IMR-90 (cell line): ENCODE data around the gene ME1. TPM values are rescaled to one million over a fixed set of nuclear protein-coding genes. Genes with fewer than 3 reads are reported as not detected.
A peak's percentile ranks its signal among the peaks of the same experiment; 100 is the strongest.

ENCODE experiments used
- ATAC-seq: fragments of 200-7000 bp; cut with Tn5 transposase; 2 replicates; pipeline ENCODE4 v1.9.1; 2020; ENCODE audit warnings: low read depth, mild to moderate bottlenecking, moderate library complexity
- BruUV-seq: library from RNA; stranded (reverse); fragments of 400-500 nt; replicated peaks from 2 replicates; lab custom pipeline; 2021; lab: Mats Ljungman, UMichigan
- CTCF ChIA-PET: fragments of 300-600 bp; formaldehyde crosslinking; extraction: SDS; loops from one replicate; lab custom pipeline; 2021; ENCODE audit warnings: antibody characterized with exemption; lab: Yijun Ruan, JAX
- POLR2A ChIA-PET: fragments of 300-600 bp; sonication (Branson Sonifier 250); formaldehyde crosslinking; loops from one replicate; lab custom pipeline; 2022; ENCODE audit warnings: antibody characterized with exemption; ENCODE audit not compliant: unreplicated experiment; lab: Charles Lee
- DNase-seq: peaks from one replicate; pipeline ENCODE4 v3.0.0; 2013
- H2AFZ ChIP-seq: replicated peaks from 2 replicates; pipeline ENCODE3; 2013; ENCODE audit warnings: low read length, mild to moderate bottlenecking; ENCODE audit not compliant: poor library complexity
- H2AK5ac ChIP-seq: 2 replicates; pipeline ENCODE4 v1.6.1; 2013; ENCODE audit warnings: low read depth, low read length, inconsistent platforms
- H2AK9ac ChIP-seq: replicated peaks from 2 replicates; pipeline ENCODE3; 2013; ENCODE audit warnings: mild to moderate bottlenecking, low read depth, low read length, moderate library complexity; ENCODE audit not compliant: poor library complexity
- H2BK120ac ChIP-seq: 2 replicates; pipeline ENCODE4 v1.6.1; 2013; ENCODE audit warnings: low read depth, low read length, inconsistent platforms
- H2BK15ac ChIP-seq: 3 replicates; pipeline ENCODE4 v1.6.1; 2013; ENCODE audit warnings: low read depth, low read length, inconsistent platforms
- H2BK20ac ChIP-seq: 2 replicates; pipeline ENCODE4 v1.6.1; 2013; ENCODE audit warnings: low read depth, mild to moderate bottlenecking, inconsistent platforms, low read length, moderate library complexity
- H2BK5ac ChIP-seq: 2 replicates; pipeline ENCODE4 v1.6.1; 2013; ENCODE audit warnings: mild to moderate bottlenecking, low read depth, low read length, inconsistent platforms; ENCODE audit not compliant: poor library complexity, severe bottlenecking
- H3K14ac ChIP-seq: replicated peaks from 2 replicates; pipeline ENCODE4 v1.6.1; 2013; ENCODE audit warnings: low read depth, low read length, inconsistent platforms
- H3K18ac ChIP-seq: 2 replicates; pipeline ENCODE4 v1.6.1; 2013; ENCODE audit warnings: low read depth, low read length, control low read depth
- H3K23ac ChIP-seq: 2 replicates; pipeline ENCODE4 v1.6.1; 2013; ENCODE audit warnings: low read depth, low read length, inconsistent platforms
- H3K27ac ChIP-seq: 2 replicates; pipeline ENCODE4 v1.5.1; 2013; ENCODE audit warnings: mild to moderate bottlenecking, control low read depth, low read length; ENCODE audit not compliant: insufficient read depth
- H3K27me3 ChIP-seq: 2 replicates; pipeline ENCODE4 v1.6.1; 2013; ENCODE audit warnings: low read length; ENCODE audit not compliant: control insufficient read depth, insufficient read depth
- H3K36me3 ChIP-seq: 2 replicates; pipeline ENCODE4 v1.6.1; 2013; ENCODE audit warnings: low read length, mixed read lengths; ENCODE audit not compliant: control insufficient read depth, insufficient read depth
- H3K4ac ChIP-seq: 2 replicates; pipeline ENCODE4 v1.6.1; 2013; ENCODE audit warnings: low read depth, low read length, inconsistent platforms
- H3K4me1 ChIP-seq: 2 replicates; pipeline ENCODE4 v1.6.1; 2013; ENCODE audit warnings: low read length, mixed read lengths; ENCODE audit not compliant: control insufficient read depth, insufficient read depth
- H3K4me2 ChIP-seq: 2 replicates; pipeline ENCODE4 v1.6.1; 2013; ENCODE audit warnings: low read depth, mild to moderate bottlenecking, control low read depth, low read length, moderate library complexity
- H3K4me3 ChIP-seq: 2 replicates; pipeline ENCODE4 v1.5.1; 2013; ENCODE audit warnings: low read depth, mild to moderate bottlenecking, control low read depth, low read length, moderate library complexity; ENCODE audit not compliant: insufficient read depth
- H3K56ac ChIP-seq: 2 replicates; pipeline ENCODE4 v1.6.1; 2013; ENCODE audit warnings: low read length, inconsistent platforms; ENCODE audit not compliant: insufficient read depth; ENCODE audit errors: extremely low read depth
- H3K79me1 ChIP-seq, 2 experiments: 2 replicates each; pipeline ENCODE4 v1.6.1; 2013; ENCODE audit warnings: low read length in 2 of 2, inconsistent platforms in 1 of 2, low read depth in 1 of 2
- H3K9ac ChIP-seq: 2 replicates; pipeline ENCODE4 v1.6.1; 2013; ENCODE audit warnings: low read depth, low read length, control low read depth
- H3K9me1 ChIP-seq: 2 replicates; pipeline ENCODE4 v1.6.1; 2013; ENCODE audit warnings: low read length, inconsistent platforms; ENCODE audit not compliant: insufficient read depth
- H3K9me3 ChIP-seq: 2 replicates; pipeline ENCODE4 v1.6.1; 2013; ENCODE audit warnings: low read length; ENCODE audit not compliant: control insufficient read depth, insufficient read depth
- H4K20me1 ChIP-seq: 2 replicates; pipeline ENCODE4 v1.6.1; 2013; ENCODE audit warnings: low read length, inconsistent platforms; ENCODE audit not compliant: insufficient read depth
- H4K5ac ChIP-seq: 2 replicates; pipeline ENCODE4 v1.6.1; 2013; ENCODE audit warnings: mild to moderate bottlenecking, low read depth, low read length, control low read depth
- H4K8ac ChIP-seq, 2 experiments: 2 replicates each; pipeline ENCODE4 v1.6.1; 2013; ENCODE audit warnings: low read depth in 2 of 2, low read length in 2 of 2, control low read depth in 1 of 2, inconsistent platforms in 1 of 2
- H4K91ac ChIP-seq: 2 replicates; pipeline ENCODE4 v1.6.1; 2013; ENCODE audit warnings: low read depth, low read length, inconsistent platforms; ENCODE audit not compliant: insufficient read depth
- CEBPB ChIP-seq: IDR thresholded peaks from 2 replicates; pipeline ENCODE4 v1.6.1; 2012; ENCODE audit warnings: low read depth, low read length, improper control_type of control experiment
- FOS ChIP-seq: fragments of 150-350 bp; IDR thresholded peaks from 2 replicates; pipeline ENCODE4 v1.6.1; 2016; ENCODE audit warnings: low read depth, low read length
- MAFK ChIP-seq: IDR thresholded peaks from 2 replicates; pipeline ENCODE4 v1.6.1; 2012; ENCODE audit warnings: low read depth, low read length, improper control_type of control experiment
- MAZ ChIP-seq: IDR thresholded peaks from 2 replicates; pipeline ENCODE4 v1.6.1; 2012; ENCODE audit warnings: low read depth, mild to moderate bottlenecking, low read length, improper control_type of control experiment, moderate library complexity, borderline replicate concordance
- MXI1 ChIP-seq: IDR thresholded peaks from 2 replicates; pipeline ENCODE4 v1.6.1; 2012; ENCODE audit warnings: low read depth, mild to moderate bottlenecking, low read length, moderate library complexity, borderline replicate concordance
- NFE2L2 ChIP-seq: fragments of 150-350 bp; IDR thresholded peaks from 2 replicates; pipeline ENCODE4 v1.6.1; 2016; ENCODE audit warnings: low read depth, mild to moderate bottlenecking, low read length
- POLR2A ChIP-seq: IDR thresholded peaks from 2 replicates; pipeline ENCODE4 v1.6.1; 2012; ENCODE audit warnings: mild to moderate bottlenecking, low read depth, low read length
- RAD21 ChIP-seq: IDR thresholded peaks from 2 replicates; pipeline ENCODE4 v1.6.1; 2012; ENCODE audit warnings: low read length, improper control_type of control experiment
- RCOR1 ChIP-seq: IDR thresholded peaks from 2 replicates; pipeline ENCODE4 v1.6.1; 2012; ENCODE audit warnings: mild to moderate bottlenecking, low read length, improper control_type of control experiment; ENCODE audit not compliant: insufficient replicate concordance
- RFX5 ChIP-seq: IDR thresholded peaks from 2 replicates; pipeline ENCODE4 v1.8.0; 2012; ENCODE audit warnings: low read depth, mild to moderate bottlenecking, low read length, moderate library complexity
- SMC3 ChIP-seq: fragments of 150-350 bp; IDR thresholded peaks from 2 replicates; pipeline ENCODE4 v1.6.1; 2016; ENCODE audit warnings: low read depth, mild to moderate bottlenecking, antibody characterized with exemption, low read length, moderate library complexity
- WGBS, 2 experiments: methylation state at CpG; one replicate each; pipeline versions ENCODE4 v1.1.5 to v1.1.7; 2013; ENCODE audit warnings: missing lambda C conversion rate in 2 of 2; ENCODE audit not compliant: insufficient read length in 1 of 2; ENCODE audit errors: extremely low coverage in 2 of 2; 5-methylcytosine and 5-hydroxymethylcytosine counted together
- dilution Hi-C: fragments of 300-500 bp; cut with HindIII; formaldehyde crosslinking; loops from one replicate; pipeline ENCODE4 v1.14.3; 2018; ENCODE audit warnings: low sequenced_read_pairs; ENCODE audit not compliant: unreplicated experiment
- in situ Hi-C: fragments of 300-500 bp; cut with MboI; formaldehyde crosslinking; loops from 3 replicates; pipeline ENCODE4 v1.14.3; 2019; ENCODE audit warnings: low sequenced_read_pairs, inconsistent platforms, mixed read lengths
- intact Hi-C: fragments of 100-400 bp; cut with micrococcal nuclease; formaldehyde crosslinking; loops from 2 replicates; pipeline ENCODE4 v1.10.0; 2022
- polyA plus RNA-seq, 3 experiments: library from polyadenylated mRNA; depleted of rRNA; stranded (reverse); fragments of >200 nt; gene quantifications; 2 replicates each; pipeline ENCODE4 v1.2.3, GENCODE V29; 2012; ENCODE audit warnings: low replicate concordance in 1 of 3
- total RNA-seq: library from RNA; depleted of rRNA; stranded (reverse); fragments of >200 nt; gene quantifications from 2 replicates; pipeline ENCODE4 v1.2.3, GENCODE V29; 2012
- TF ChIP-seq, protein P1 (sequence below): fragments of 150-350 bp; IDR thresholded peaks from 2 replicates; pipeline ENCODE4 v1.6.1; 2016; ENCODE audit warnings: low read depth, mild to moderate bottlenecking, low read length, moderate library complexity, borderline replicate concordance
- TF ChIP-seq, protein P2 (sequence below): conservative IDR thresholded peaks from 2 replicates; pipeline ENCODE4 v1.5.1; 2012; ENCODE audit warnings: mild to moderate bottlenecking, low read depth, low read length, improper control_type of control experiment
- TF ChIP-seq, protein P3 (sequence below): fragments of 150-350 bp; IDR thresholded peaks from 2 replicates; pipeline ENCODE4 v1.6.1; 2017; ENCODE audit warnings: mild to moderate bottlenecking, antibody characterized with exemption, low read length, low read depth

The ME1 gene
- total and polyA plus RNA-seq, 2 of the 4 experiments (the other 2 are of a cell fraction), result 21.5 to 24.4 TPM

DNA sequence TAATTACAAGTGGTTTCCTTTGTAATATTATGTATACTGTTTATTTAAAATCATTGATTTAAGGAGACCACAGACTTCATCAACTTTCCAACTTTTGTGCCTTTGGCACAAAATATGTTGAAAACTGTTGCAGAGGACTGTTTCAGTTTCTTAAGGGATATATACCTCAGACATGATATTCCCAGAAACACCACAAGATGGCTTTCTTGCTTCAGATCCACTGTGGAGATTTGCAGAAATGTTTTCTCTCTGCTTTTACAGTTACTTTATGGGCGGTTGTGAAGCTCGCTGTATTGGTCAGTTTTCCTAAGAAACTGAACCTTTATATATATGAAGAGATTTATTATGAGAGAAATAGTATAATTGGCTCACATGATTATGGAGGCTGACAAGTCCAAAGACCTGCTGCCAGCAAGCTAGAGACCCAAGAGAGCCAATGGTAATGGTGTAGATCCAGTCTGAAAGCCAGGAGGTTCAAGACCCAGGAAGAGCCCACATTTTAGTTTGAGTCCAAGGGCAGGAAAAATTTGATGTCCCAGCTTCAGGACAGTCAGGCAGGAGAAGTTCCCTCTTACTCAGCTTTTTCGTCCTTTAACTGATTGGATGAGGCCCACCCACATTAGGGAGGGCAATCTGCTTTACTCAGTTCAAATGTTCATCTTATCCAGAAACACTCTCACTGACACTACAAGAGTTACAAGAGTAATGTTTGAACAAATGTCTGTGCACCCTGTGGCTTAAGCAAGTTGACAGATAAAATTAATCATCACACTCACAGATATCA is 12.8 kb downstream of the ME1 start:
- Histone ChIP-seq H3K9me3 (no peaks in the 10 kb centered on the region), H4K8ac (no peak overlapping the region), H3K4ac (no peak overlapping the region), H3K4me1 (0 out of 2 replicates have a peak, but pooled peaks cover 2% of the 10 kb centered on the region), H4K20me1 (peaks cover 6% of the 10 kb centered on the region; the same call in 1 of the 2 replicates), H2BK5ac (no peak overlapping the region), H3K27ac (no peak overlapping the region), H2BK15ac (no peak overlapping the region), H3K27me3 (no peaks in the 10 kb centered on the region), H2AK5ac (no peak overlapping the region), H2BK120ac (no peak overlapping the region), H3K18ac (no peak overlapping the region), H2AK9ac (no peak overlapping the region), H3K9ac (no peak overlapping the region), H4K91ac (no peak overlapping the region), H3K4me2 (no peak overlapping the region), H3K56ac (no peak overlapping the region), H3K79me1 (peaks cover 8 to 36% of the 10 kb centered on the region in 2 experiments), H3K9me1 (peaks cover 5% of the 10 kb centered on the region), H3K36me3 (no peaks in the 10 kb centered on the region), H4K5ac (no peak overlapping the region), H2BK20ac (no peak overlapping the region), H3K14ac (no peak overlapping the region), H3K4me3 (no peak overlapping the region), H3K23ac (no peak overlapping the region), H2AFZ (no peak overlapping the region)
- WGBS, 2 experiments, result no CpG with 5 or more reads among the region's 3 CpGs
- BruUV-seq, result no TSS peak
- POLR2A ChIA-PET, result no interaction called here
- peak; percentile 79 for DNase-seq
- dilution Hi-C loops, result no loop called here
- CTCF ChIA-PET, result interaction anchor here (0.6 to 6.7 kb wide), 13 partner anchors 9 to 351 kb away, joined by 3 to 71 read pairs (median 3); partner anchors contain the start of genes DOP1A, PRSS35 and UBE3D
- intact Hi-C loops, result loop anchor here (1.0 to 5.0 kb wide), 4 partner anchors 74 to 351 kb away; partner anchors contain the start of gene DOP1A
- ATAC-seq, result peak; percentile 93
- in situ Hi-C loops, result loop anchor here (5.0 kb wide), 1 partner anchor 99 kb away; no protein-coding TSS in a partner anchor
- TF ChIP-seq RFX5 (no peak), FOS (no peak), NFE2L2 (no peak), MXI1 (no peak), SMC3 (peak; percentile 77), RAD21 (peak; percentile 71), POLR2A (no peak), MAZ (no peak), RCOR1 (no peak), CEBPB (no peak), MAFK (no peak)
- TF ChIP-seq, protein P1, sequence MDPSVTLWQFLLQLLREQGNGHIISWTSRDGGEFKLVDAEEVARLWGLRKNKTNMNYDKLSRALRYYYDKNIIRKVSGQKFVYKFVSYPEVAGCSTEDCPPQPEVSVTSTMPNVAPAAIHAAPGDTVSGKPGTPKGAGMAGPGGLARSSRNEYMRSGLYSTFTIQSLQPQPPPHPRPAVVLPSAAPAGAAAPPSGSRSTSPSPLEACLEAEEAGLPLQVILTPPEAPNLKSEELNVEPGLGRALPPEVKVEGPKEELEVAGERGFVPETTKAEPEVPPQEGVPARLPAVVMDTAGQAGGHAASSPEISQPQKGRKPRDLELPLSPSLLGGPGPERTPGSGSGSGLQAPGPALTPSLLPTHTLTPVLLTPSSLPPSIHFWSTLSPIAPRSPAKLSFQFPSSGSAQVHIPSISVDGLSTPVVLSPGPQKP, result no peak
- TF ChIP-seq, protein P2, sequence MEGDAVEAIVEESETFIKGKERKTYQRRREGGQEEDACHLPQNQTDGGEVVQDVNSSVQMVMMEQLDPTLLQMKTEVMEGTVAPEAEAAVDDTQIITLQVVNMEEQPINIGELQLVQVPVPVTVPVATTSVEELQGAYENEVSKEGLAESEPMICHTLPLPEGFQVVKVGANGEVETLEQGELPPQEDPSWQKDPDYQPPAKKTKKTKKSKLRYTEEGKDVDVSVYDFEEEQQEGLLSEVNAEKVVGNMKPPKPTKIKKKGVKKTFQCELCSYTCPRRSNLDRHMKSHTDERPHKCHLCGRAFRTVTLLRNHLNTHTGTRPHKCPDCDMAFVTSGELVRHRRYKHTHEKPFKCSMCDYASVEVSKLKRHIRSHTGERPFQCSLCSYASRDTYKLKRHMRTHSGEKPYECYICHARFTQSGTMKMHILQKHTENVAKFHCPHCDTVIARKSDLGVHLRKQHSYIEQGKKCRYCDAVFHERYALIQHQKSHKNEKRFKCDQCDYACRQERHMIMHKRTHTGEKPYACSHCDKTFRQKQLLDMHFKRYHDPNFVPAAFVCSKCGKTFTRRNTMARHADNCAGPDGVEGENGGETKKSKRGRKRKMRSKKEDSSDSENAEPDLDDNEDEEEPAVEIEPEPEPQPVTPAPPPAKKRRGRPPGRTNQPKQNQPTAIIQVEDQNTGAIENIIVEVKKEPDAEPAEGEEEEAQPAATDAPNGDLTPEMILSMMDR, result peak; percentile 76
- TF ChIP-seq, protein P3, sequence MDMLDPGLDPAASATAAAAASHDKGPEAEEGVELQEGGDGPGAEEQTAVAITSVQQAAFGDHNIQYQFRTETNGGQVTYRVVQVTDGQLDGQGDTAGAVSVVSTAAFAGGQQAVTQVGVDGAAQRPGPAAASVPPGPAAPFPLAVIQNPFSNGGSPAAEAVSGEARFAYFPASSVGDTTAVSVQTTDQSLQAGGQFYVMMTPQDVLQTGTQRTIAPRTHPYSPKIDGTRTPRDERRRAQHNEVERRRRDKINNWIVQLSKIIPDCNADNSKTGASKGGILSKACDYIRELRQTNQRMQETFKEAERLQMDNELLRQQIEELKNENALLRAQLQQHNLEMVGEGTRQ, result no peak
